Measurements from ENCODE around the gene GRPEL2.

Gene GRPEL2

GRCh38 chr5:149345147-149345891 is at the start of gene GRPEL2:
Gene GRPEL2 (plus strand): TSS chr5:149345499. CDS start chr5:149345540, 41 bp downstream.
- H3K4me3 ChIP-seq (ENCODE audit: low read depth, low read length), result peak within 1 kb of the TSS; percentile 75
- TF ChIP-seq, protein P1, sequence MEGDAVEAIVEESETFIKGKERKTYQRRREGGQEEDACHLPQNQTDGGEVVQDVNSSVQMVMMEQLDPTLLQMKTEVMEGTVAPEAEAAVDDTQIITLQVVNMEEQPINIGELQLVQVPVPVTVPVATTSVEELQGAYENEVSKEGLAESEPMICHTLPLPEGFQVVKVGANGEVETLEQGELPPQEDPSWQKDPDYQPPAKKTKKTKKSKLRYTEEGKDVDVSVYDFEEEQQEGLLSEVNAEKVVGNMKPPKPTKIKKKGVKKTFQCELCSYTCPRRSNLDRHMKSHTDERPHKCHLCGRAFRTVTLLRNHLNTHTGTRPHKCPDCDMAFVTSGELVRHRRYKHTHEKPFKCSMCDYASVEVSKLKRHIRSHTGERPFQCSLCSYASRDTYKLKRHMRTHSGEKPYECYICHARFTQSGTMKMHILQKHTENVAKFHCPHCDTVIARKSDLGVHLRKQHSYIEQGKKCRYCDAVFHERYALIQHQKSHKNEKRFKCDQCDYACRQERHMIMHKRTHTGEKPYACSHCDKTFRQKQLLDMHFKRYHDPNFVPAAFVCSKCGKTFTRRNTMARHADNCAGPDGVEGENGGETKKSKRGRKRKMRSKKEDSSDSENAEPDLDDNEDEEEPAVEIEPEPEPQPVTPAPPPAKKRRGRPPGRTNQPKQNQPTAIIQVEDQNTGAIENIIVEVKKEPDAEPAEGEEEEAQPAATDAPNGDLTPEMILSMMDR (IDR thresholded peaks at IDR 0.05; ENCODE audit: low read depth, low read length), result no peak

DNA sequence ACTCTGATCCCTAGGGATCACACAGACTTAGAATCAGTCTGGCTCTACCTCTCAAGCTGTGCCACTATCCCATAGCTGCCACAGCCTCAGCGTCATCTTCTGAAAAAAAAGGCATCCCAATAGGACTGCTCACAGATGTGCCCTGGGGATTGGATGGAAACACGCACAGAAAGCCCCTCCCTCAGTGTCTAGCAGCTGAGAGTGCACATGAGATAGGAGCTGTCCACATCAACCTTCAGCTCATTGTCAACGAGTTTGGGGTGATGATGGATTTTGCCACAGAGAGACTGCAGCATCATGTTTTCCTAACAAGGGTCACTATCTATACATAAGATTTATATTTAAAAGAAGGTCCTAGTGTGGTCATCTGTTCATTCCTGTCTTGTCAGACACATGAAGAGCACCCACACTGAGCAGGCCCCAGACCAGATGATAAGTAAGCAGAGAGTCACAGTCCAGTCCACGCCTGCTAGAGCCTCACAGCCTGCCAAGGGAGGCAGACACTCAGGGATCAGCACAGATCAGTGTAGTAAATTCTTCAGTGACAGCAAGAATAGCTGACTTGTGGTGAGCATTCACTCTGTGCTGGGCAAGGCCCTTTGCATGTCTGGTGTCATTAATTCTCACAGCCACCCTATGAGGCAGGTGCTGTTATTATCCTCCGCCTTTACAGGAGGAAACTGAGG is 47.8 kb upstream of the GRPEL2 start:
- no peak overlapping the region for H3K4me3 ChIP-seq (ENCODE audit: low read depth, low read length)
- TF ChIP-seq, protein P1 (IDR thresholded peaks at IDR 0.05; ENCODE audit: low read depth, low read length), result no peak

GRCh38 chr5:149298163-149298562 is 47.1 kb upstream of the GRPEL2 start:
- no peak overlapping the region for H3K4me3 ChIP-seq (ENCODE audit: low read depth, low read length)
- TF ChIP-seq, protein P1 (IDR thresholded peaks at IDR 0.05; ENCODE audit: low read depth, low read length), result no peak

DNA sequence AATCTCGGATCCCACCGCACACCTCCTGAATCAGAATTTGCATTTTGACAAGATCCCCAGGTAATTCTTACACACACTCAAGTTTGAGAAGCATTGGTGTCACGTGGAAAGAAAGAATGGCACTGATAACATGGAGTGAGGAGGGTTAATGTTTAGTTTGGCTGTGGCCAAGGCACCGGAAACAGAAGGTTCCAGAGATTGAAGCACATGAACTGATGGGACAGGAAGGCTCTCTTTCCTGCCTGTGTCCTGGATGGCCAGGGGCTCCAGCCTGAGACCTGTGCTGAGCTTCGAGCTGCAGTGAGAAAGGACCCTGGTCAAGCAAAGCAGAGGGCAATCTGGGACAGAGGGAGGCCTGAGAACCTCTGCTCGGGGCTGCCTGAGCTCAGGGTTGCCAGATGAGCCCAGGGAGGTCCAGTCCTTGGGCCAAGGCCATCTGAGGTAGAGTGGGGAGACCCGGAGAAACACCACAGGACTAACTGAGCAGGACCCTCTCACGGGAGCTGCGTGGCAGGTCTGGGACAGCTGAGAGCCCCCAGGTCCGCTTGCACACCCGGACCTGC is 46.4 kb upstream of the GRPEL2 start:
- TF ChIP-seq, protein P1 (IDR thresholded peaks at IDR 0.05; ENCODE audit: low read depth, low read length), result no peak
- H3K4me3 ChIP-seq (ENCODE audit: low read depth, low read length), result no peak overlapping the region

GRCh38 chr5:149299451-149300054 is 45.7 kb upstream of the GRPEL2 start:
- TF ChIP-seq, protein P1 (IDR thresholded peaks at IDR 0.05; ENCODE audit: low read depth, low read length), result no peak
- H3K4me3 ChIP-seq (ENCODE audit: low read depth, low read length), result no peak overlapping the region

DNA sequence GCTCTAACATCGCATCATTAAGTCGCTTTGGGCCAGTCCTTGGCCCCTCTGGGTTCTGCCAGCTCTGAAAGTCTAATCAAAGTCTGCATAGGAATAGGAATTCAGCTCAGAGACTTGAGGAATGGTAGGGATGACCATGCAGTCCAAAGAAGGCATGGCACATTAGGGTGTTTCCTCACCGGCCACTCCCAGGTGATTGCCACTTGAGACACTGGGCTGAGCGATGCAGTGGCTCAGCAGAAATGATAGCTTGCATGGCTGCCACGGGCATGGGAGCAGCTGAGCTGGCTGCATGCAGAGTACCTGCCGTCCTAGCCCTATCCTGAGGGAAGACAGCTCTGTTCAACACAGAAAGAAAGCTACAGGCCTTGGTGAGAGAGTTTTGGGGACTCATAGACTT is 44.9 kb upstream of the GRPEL2 start:
- TF ChIP-seq, protein P1 (IDR thresholded peaks at IDR 0.05; ENCODE audit: low read depth, low read length), result no peak
- H3K4me3 ChIP-seq (ENCODE audit: low read depth, low read length), result no peak overlapping the region
